GM23338 (cell line): ENCODE measurements around the gene TANGO6. TPM values are rescaled to one million over a fixed set of nuclear protein-coding genes. Genes with fewer than 3 reads are reported as not detected.

Source experiments
- ATAC-seq: fragments of 200-7000 bp; cut with Tn5 transposase; 3 replicates; pipeline ENCODE4 v1.9.1; 2020
- DNase-seq: peaks from one replicate; pipeline ENCODE4 v3.0.0-alpha.2; 2015; ENCODE audit warnings: low spot score
- H2AFZ ChIP-seq: fragments of 200-600 bp; sonication (generic); 2 replicates; pipeline ENCODE4 v1.8.0; 2016; ENCODE audit warnings: antibody characterized with exemption, mild to moderate bottlenecking, moderate library complexity
- H3F3A ChIP-seq: fragments of 200-600 bp; sonication (generic); replicated peaks from 2 replicates; pipeline ENCODE4 v1.8.0; 2017; ENCODE audit warnings: antibody characterized with exemption, mixed run types, low read depth
- H3K27ac ChIP-seq: fragments of 200-600 bp; sonication (generic); 2 replicates; pipeline ENCODE4 v1.6.1; 2016; ENCODE audit warnings: low read depth
- H3K27me3 ChIP-seq: fragments of 200-600 bp; sonication (generic); 2 replicates; pipeline ENCODE4 v1.8.0; 2016; ENCODE audit warnings: mild to moderate bottlenecking, mixed run types, moderate library complexity; ENCODE audit not compliant: insufficient read depth
- H3K36me3 ChIP-seq: fragments of 200-600 bp; sonication (generic); 2 replicates; pipeline ENCODE4 v1.8.0; 2016; ENCODE audit warnings: mild to moderate bottlenecking; ENCODE audit not compliant: insufficient read depth
- H3K4me1 ChIP-seq: fragments of 200-600 bp; sonication (generic); 2 replicates; pipeline ENCODE4 v1.8.0; 2016; ENCODE audit warnings: mild to moderate bottlenecking, moderate library complexity; ENCODE audit not compliant: insufficient read depth
- H3K4me2 ChIP-seq: fragments of 200-600 bp; sonication (generic); 2 replicates; pipeline ENCODE4 v1.7.1; 2017; ENCODE audit warnings: mixed run types
- H3K4me3 ChIP-seq: fragments of 200-600 bp; sonication (generic); 2 replicates; pipeline ENCODE4 v1.6.1; 2016; ENCODE audit warnings: mixed run types
- H3K79me2 ChIP-seq: fragments of 200-600 bp; sonication (generic); replicated peaks from 2 replicates; pipeline ENCODE4 v1.8.0; 2017; ENCODE audit warnings: mild to moderate bottlenecking; ENCODE audit not compliant: insufficient read depth
- H3K9me2 ChIP-seq: fragments of 200-600 bp; sonication (generic); 2 replicates; pipeline ENCODE4 v1.8.0; 2017; ENCODE audit not compliant: insufficient read depth
- H4K20me1 ChIP-seq: fragments of 200-600 bp; sonication (generic); replicated peaks from 2 replicates; pipeline ENCODE4 v1.8.0; 2017; ENCODE audit warnings: mild to moderate bottlenecking; ENCODE audit not compliant: insufficient read depth
- H3K27ac Mint-ChIP-seq: 2 replicates; pipeline ENCODE4 v1.8.0; 2020; ENCODE audit warnings: inconsistent platforms, mild to moderate bottlenecking, moderate library complexity, mixed read lengths
- H3K27me3 Mint-ChIP-seq: 3 replicates; pipeline ENCODE4 v1.8.0; 2022; ENCODE audit warnings: low read depth, mild to moderate bottlenecking, moderate library complexity, mixed read lengths, inconsistent platforms; ENCODE audit not compliant: insufficient read depth, poor library complexity
- H3K36me3 Mint-ChIP-seq: 3 replicates; pipeline ENCODE4 v1.8.0; 2021; ENCODE audit warnings: low read depth, mild to moderate bottlenecking, inconsistent platforms, moderate library complexity, mixed read lengths
- H3K4me1 Mint-ChIP-seq: 3 replicates; pipeline ENCODE4 v1.8.0; 2020; ENCODE audit warnings: mild to moderate bottlenecking, inconsistent platforms, mixed read lengths
- H3K4me3 Mint-ChIP-seq: 3 replicates; pipeline ENCODE4 v1.8.0; 2021; ENCODE audit warnings: moderate library complexity, mild to moderate bottlenecking, inconsistent platforms, mixed read lengths
- H3K9me3 Mint-ChIP-seq: 3 replicates; pipeline ENCODE4 v1.8.0; 2020; ENCODE audit warnings: moderate library complexity, mild to moderate bottlenecking, inconsistent platforms, mixed read lengths
- CREB1 ChIP-seq: fragments of 250-450 bp; sonication (Bioruptor Pico); IDR thresholded peaks from 2 replicates; pipeline ENCODE4 v1.5.0; 2020; ENCODE audit warnings: low read depth, mild to moderate bottlenecking, moderate library complexity
- EZH2 ChIP-seq: fragments of 200-600 bp; sonication (generic); IDR thresholded peaks from one replicate; pipeline ENCODE4 v1.8.0; 2017; ENCODE audit warnings: antibody characterized with exemption, mild to moderate bottlenecking, low read depth; ENCODE audit not compliant: unreplicated experiment
- JUNB ChIP-seq: IDR thresholded peaks from one replicate; pipeline ENCODE4 v1.6.1; 2016; ENCODE audit warnings: antibody characterized with exemption; ENCODE audit not compliant: unreplicated experiment
- NANOG ChIP-seq: IDR thresholded peaks from 2 replicates; pipeline ENCODE4 v1.6.1; 2016; ENCODE audit warnings: antibody characterized with exemption, borderline replicate concordance
- POLR2AphosphoS5 ChIP-seq: IDR thresholded peaks from 2 replicates; pipeline ENCODE4 v1.6.1; 2016; ENCODE audit warnings: antibody characterized with exemption, low read depth
- ZNF114 ChIP-seq: fragments of 250-450 bp; sonication (Bioruptor Pico); IDR thresholded peaks from 2 replicates; pipeline ENCODE4 v1.5.0; 2020; ENCODE audit warnings: mild to moderate bottlenecking, moderate library complexity
- ZNF462 ChIP-seq: fragments of 250-450 bp; sonication (Bioruptor Pico); IDR thresholded peaks from 2 replicates; pipeline ENCODE4 v1.5.0; 2020; ENCODE audit warnings: mild to moderate bottlenecking, moderate library complexity
- polyA plus RNA-seq: library from polyadenylated mRNA; unstranded; fragments of >200 nt; fragmentation: Nextera tagmentation; extraction: Ambion mirVana; gene quantifications from 2 replicates; pipeline ENCODE4 v1.2.1, GENCODE V29; 2016
- total RNA-seq: library from RNA; depleted of rRNA; stranded (reverse); fragments of >200 nt; shearing (Covaris generic); gene quantifications from 2 replicates; pipeline ENCODE4 v1.2.3, GENCODE V29; 2014
- TF ChIP-seq, protein P1 (sequence below): IDR thresholded peaks from 2 replicates; pipeline ENCODE4 v1.6.1; 2016; ENCODE audit warnings: antibody characterized with exemption
- TF ChIP-seq, protein P2 (sequence below), 2 experiments: fragments of 200-600 bp in 1 of 2; sonication (generic) in 1 of 2; conservative IDR thresholded peaks; 2 replicates each; pipeline versions ENCODE4 v1.5.1 to v1.6.1; 2016 to 2017; ENCODE audit warnings: antibody characterized with exemption in 2 of 2, low read depth in 2 of 2, mild to moderate bottlenecking in 2 of 2, moderate library complexity in 1 of 2

TANGO6 gene
- total and polyA plus RNA-seq, 2 experiments from 2014 or later, result 7.2 to 23.2 TPM

DNA sequence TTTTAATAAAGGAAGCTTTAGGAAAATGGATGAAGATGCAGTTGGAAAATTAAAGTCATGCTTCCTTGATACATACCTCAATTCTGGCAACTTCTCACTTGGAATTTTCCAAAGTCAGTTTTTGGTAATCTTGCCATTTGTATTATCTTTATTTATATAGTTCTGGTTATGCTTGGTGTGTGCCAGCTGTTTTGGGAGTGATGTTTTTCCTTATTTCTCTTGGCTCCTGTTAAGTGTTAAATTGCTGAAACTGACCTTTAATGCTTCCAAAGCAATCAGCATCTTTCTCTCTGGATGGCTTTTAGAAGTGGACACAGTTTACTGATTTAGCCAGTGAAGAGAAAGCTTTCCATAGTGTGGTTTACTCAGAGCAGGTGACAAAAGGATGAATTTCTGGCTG is 192.0 kb downstream of the TANGO6 start:
- no peak for ATAC-seq

More for the DNA sequence above, 192.0 kb downstream of the TANGO6 start:
- H3K4me1 Mint-ChIP-seq, result no peaks in the 10 kb centered on the region; the same call in 2 of the 3 replicates
- peaks cover 2% of the 10 kb centered on the region for H3K27me3 Mint-ChIP-seq
- H3K9me2 ChIP-seq, result peaks cover 8% of the 10 kb centered on the region
- H4K20me1 ChIP-seq, result no peaks in the 10 kb centered on the region
- no peak for TF ChIP-seq ZNF462 (CRISPR knock-in tag)
- no peak for TF ChIP-seq JUNB
- TF ChIP-seq, protein P1, sequence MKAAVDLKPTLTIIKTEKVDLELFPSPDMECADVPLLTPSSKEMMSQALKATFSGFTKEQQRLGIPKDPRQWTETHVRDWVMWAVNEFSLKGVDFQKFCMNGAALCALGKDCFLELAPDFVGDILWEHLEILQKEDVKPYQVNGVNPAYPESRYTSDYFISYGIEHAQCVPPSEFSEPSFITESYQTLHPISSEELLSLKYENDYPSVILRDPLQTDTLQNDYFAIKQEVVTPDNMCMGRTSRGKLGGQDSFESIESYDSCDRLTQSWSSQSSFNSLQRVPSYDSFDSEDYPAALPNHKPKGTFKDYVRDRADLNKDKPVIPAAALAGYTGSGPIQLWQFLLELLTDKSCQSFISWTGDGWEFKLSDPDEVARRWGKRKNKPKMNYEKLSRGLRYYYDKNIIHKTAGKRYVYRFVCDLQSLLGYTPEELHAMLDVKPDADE, result no peak
- no peak for TF ChIP-seq NANOG
- TF ChIP-seq EZH2, result no peak
- TF ChIP-seq POLR2AphosphoS5, result no peak
- TF ChIP-seq, protein P2, sequence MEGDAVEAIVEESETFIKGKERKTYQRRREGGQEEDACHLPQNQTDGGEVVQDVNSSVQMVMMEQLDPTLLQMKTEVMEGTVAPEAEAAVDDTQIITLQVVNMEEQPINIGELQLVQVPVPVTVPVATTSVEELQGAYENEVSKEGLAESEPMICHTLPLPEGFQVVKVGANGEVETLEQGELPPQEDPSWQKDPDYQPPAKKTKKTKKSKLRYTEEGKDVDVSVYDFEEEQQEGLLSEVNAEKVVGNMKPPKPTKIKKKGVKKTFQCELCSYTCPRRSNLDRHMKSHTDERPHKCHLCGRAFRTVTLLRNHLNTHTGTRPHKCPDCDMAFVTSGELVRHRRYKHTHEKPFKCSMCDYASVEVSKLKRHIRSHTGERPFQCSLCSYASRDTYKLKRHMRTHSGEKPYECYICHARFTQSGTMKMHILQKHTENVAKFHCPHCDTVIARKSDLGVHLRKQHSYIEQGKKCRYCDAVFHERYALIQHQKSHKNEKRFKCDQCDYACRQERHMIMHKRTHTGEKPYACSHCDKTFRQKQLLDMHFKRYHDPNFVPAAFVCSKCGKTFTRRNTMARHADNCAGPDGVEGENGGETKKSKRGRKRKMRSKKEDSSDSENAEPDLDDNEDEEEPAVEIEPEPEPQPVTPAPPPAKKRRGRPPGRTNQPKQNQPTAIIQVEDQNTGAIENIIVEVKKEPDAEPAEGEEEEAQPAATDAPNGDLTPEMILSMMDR (conservative IDR thresholded peaks at IDR 0.05; ENCODE audit: low read depth in 2 of 2), result no peak
- no peak for TF ChIP-seq ZNF114 (CRISPR knock-in tag)
- no peak for TF ChIP-seq CREB1 (CRISPR knock-in tag)
- no peak overlapping the region for H3K27ac Mint-ChIP-seq
- no peaks in the 10 kb centered on the region for H3K36me3 Mint-ChIP-seq
- H3K4me3 ChIP-seq, result no peak overlapping the region
- H3K4me3 Mint-ChIP-seq, result no peak overlapping the region
- no peak overlapping the region for H2AFZ ChIP-seq
- H3K79me2 ChIP-seq, result no peaks in the 10 kb centered on the region
- H3F3A ChIP-seq, result 0 out of 2 replicates have a peak, but pooled peaks cover 8% of the 10 kb centered on the region
- DNase-seq, result no peak
- H3K9me3 Mint-ChIP-seq, result no peaks in the 10 kb centered on the region
- H3K27me3 ChIP-seq, result no peaks in the 10 kb centered on the region
- H3K27ac ChIP-seq, result no peak overlapping the region
- H3K4me2 ChIP-seq, result no peak overlapping the region
- no peaks in the 10 kb centered on the region for H3K36me3 ChIP-seq
- no peaks in the 10 kb centered on the region; the same call in 1 of the 2 replicates for H3K4me1 ChIP-seq
